K562 (cell line): ENCODE results near the gene RPS17. TPM values are rescaled to one million over a fixed set of nuclear protein-coding genes. Genes with fewer than 3 reads are reported as not detected.

Source experiments
- ATAC-seq: fragments of 200-7000 bp; cut with Tn5 transposase; 3 replicates; pipeline ENCODE4 v1.9.1; 2020; ENCODE audit warnings: moderate library complexity
- BruUV-seq: library from RNA; stranded (reverse); fragments of 400-500 nt; replicated peaks from 2 replicates; lab custom pipeline; 2021; lab: Mats Ljungman, UMichigan
- CTCF ChIA-PET: fragments of 300-600 bp; formaldehyde crosslinking; extraction: SDS; loops from one replicate; lab custom pipeline; 2021; ENCODE audit warnings: low intra/inter-chr PET ratio; lab: Yijun Ruan, JAX
- POLR2A ChIA-PET: fragments of 300-600, 350-650 bp; sonication (Branson Sonifier 250); formaldehyde crosslinking; extraction: SDS; loops from one replicate; lab custom pipeline; 2021; ENCODE audit warnings: antibody characterized with exemption, inconsistent platforms; lab: Yijun Ruan, JAX
- DNase-seq, 4 experiments: peaks; one replicate each; pipeline versions ENCODE4 v3.0.0 to v3.0.0-alpha.2; 2011 to 2018; ENCODE audit warnings: low spot score in 3 of 4, mixed read lengths in 3 of 4; ENCODE audit errors: extremely low read depth in 1 of 4
- FAIRE-seq: peaks from 2 replicates; lab custom pipeline; 2011; peaks lifted over from hg19 to GRCh38; lab: Jason Lieb, UNC
- H2AFZ ChIP-seq: 2 replicates; pipeline ENCODE4 v1.6.0; 2011; ENCODE audit warnings: low read depth, low read length, control low read depth, inconsistent platforms
- H3K27ac ChIP-seq: fragments of 200-600 bp; 3 replicates; pipeline ENCODE4 v1.8.0; 2011; ENCODE audit warnings: low read depth, mild to moderate bottlenecking, control low read depth, inconsistent platforms, low read length, moderate library complexity, mixed read lengths; ENCODE audit errors: extremely low read depth
- H3K27me3 ChIP-seq, 2 experiments: fragments of 300-600 bp in 1 of 2; 2 replicates in 1 of 2; 3 replicates in 1 of 2; pipeline versions ENCODE4 v1.6.0 to v1.8.0; 2011; ENCODE audit warnings: inconsistent platforms in 2 of 2, low read length in 2 of 2, mild to moderate bottlenecking in 1 of 2, mixed read lengths in 1 of 2, moderate library complexity in 1 of 2; ENCODE audit not compliant: control insufficient read depth in 2 of 2, insufficient read depth in 2 of 2
- H3K36me3 ChIP-seq: fragments of 300-600 bp; 3 replicates; pipeline ENCODE4 v1.8.0; 2011; ENCODE audit warnings: mild to moderate bottlenecking, low read length, inconsistent platforms; ENCODE audit not compliant: control insufficient read depth, insufficient read depth
- H3K4me1 ChIP-seq, 2 experiments: fragments of 200-600 bp in 1 of 2; replicated peaks in 1 of 2; 2 replicates in 1 of 2; 3 replicates in 1 of 2; pipeline versions ENCODE4 v1.5.1 to v1.8.0; 2011; ENCODE audit warnings: inconsistent platforms in 2 of 2, low read length in 2 of 2, mild to moderate bottlenecking in 1 of 2, mixed read lengths in 1 of 2, moderate library complexity in 1 of 2; ENCODE audit not compliant: control insufficient read depth in 2 of 2, insufficient read depth in 2 of 2
- H3K4me2 ChIP-seq: 2 replicates; pipeline ENCODE4 v1.6.1; 2011; ENCODE audit warnings: low read length, control low read depth, inconsistent platforms, mixed read lengths; ENCODE audit not compliant: insufficient read depth
- H3K4me3 ChIP-seq: fragments of 200-600 bp; sonication (generic), shearing (Covaris generic); 2 replicates; pipeline ENCODE4 v1.5.1; 2016; ENCODE audit warnings: control low read depth, inconsistent platforms
- H3K79me2 ChIP-seq: fragments of 200-600 bp; 3 replicates; pipeline ENCODE4 v1.8.0; 2011; ENCODE audit warnings: low read length, inconsistent platforms; ENCODE audit not compliant: control insufficient read depth, insufficient read depth
- H3K9ac ChIP-seq, 2 experiments: 2 replicates each; pipeline versions ENCODE4 v1.6.0 to v1.6.1; 2011; ENCODE audit warnings: low read depth in 2 of 2, low read length in 2 of 2, control low read depth in 1 of 2, inconsistent platforms in 1 of 2, mild to moderate bottlenecking in 1 of 2, mixed read lengths in 1 of 2; ENCODE audit not compliant: insufficient read depth in 1 of 2
- H3K9me1 ChIP-seq: one replicate; pipeline ENCODE4 v1.6.0; 2011; ENCODE audit warnings: inconsistent platforms, mild to moderate bottlenecking, low read length, moderate library complexity; ENCODE audit not compliant: control insufficient read depth, insufficient read depth
- H3K9me3 ChIP-seq: replicated peaks from 2 replicates; pipeline ENCODE4 v1.5.1; 2011; ENCODE audit warnings: low read depth, low read length, inconsistent platforms; ENCODE audit not compliant: control insufficient read depth, insufficient read depth
- H4K20me1 ChIP-seq: replicated peaks from 2 replicates; pipeline ENCODE4 v1.6.1; 2011; ENCODE audit warnings: low read length, inconsistent platforms, mixed read lengths; ENCODE audit not compliant: control insufficient read depth, insufficient read depth
- BCOR ChIP-seq: fragments of 450-650 bp; IDR thresholded peaks from 2 replicates; pipeline ENCODE4 v1.6.1; 2016
- BRD4 ChIP-seq: fragments of 200-600 bp; sonication (generic); IDR thresholded peaks from 2 replicates; pipeline ENCODE4 v1.6.1; 2017; ENCODE audit warnings: inconsistent platforms
- CBX5 ChIP-seq: IDR thresholded peaks from 2 replicates; pipeline ENCODE4 v1.6.1; 2014; ENCODE audit warnings: low read depth, borderline replicate concordance
- ETV6 ChIP-seq, 3 experiments: fragments of 150-350 bp in 1 of 3; sonication (generic) in 1 of 3; formaldehyde crosslinking in 1 of 3; IDR thresholded peaks; 2 replicates each; pipeline versions ENCODE4 v1.6.1 to v1.8.0; 2014 to 2022; ENCODE audit warnings: borderline replicate concordance in 2 of 3, low read depth in 2 of 3, antibody characterized with exemption in 1 of 3, low read length in 1 of 3, mild to moderate bottlenecking in 1 of 3, missing genetic modification reagents in 1 of 3
- KDM2B ChIP-seq: fragments of 250-450 bp; sonication (Bioruptor Pico); IDR thresholded peaks from 2 replicates; pipeline ENCODE4 v1.8.0; 2021; ENCODE audit warnings: mild to moderate bottlenecking, moderate library complexity
- MCM5 ChIP-seq: fragments of 450-650 bp; IDR thresholded peaks from 2 replicates; pipeline ENCODE4 v1.6.1; 2016; ENCODE audit warnings: low read depth
- NR1H2 ChIP-seq: sonication (generic); formaldehyde crosslinking; IDR thresholded peaks from 2 replicates; pipeline ENCODE4 v1.4.0; 2020; ENCODE audit warnings: mild to moderate bottlenecking, missing genetic modification reagents
- OTX1 ChIP-seq: fragments of 450-650 bp; formaldehyde crosslinking; IDR thresholded peaks from 2 replicates; pipeline ENCODE4 v1.4.0; 2022; ENCODE audit warnings: mild to moderate bottlenecking
- PHF8 ChIP-seq: fragments of 200-600 bp; sonication (generic); IDR thresholded peaks from 2 replicates; pipeline ENCODE4 v1.6.1; 2012; ENCODE audit warnings: mixed run types, mild to moderate bottlenecking, inconsistent platforms, low read length, moderate library complexity, borderline replicate concordance
- PURB ChIP-seq: sonication (generic); formaldehyde crosslinking; IDR thresholded peaks from 2 replicates; pipeline ENCODE4 v1.9.0; 2021; ENCODE audit warnings: low read depth, mild to moderate bottlenecking, missing genetic modification reagents
- RBM34 ChIP-seq: fragments of 200-400 bp; formaldehyde crosslinking; IDR thresholded peaks from 2 replicates; pipeline ENCODE4 v1.6.1; 2018; ENCODE audit warnings: low read length, borderline replicate concordance; ENCODE audit not compliant: insufficient read depth
- STAG1 ChIP-seq: sonication (generic); formaldehyde crosslinking; IDR thresholded peaks from 2 replicates; pipeline ENCODE4 v1.5.0; 2020; ENCODE audit warnings: missing genetic modification reagents, borderline replicate concordance
- ZNF175 ChIP-seq: fragments of 200-800 bp; sonication (Bioruptor generic); IDR thresholded peaks from 2 replicates; pipeline ENCODE4 v1.6.1; 2016; ENCODE audit warnings: low read depth, mild to moderate bottlenecking, missing genetic modification characterization, missing compliant biosample characterization
- ZNF217 ChIP-seq: sonication (generic); formaldehyde crosslinking; IDR thresholded peaks from 2 replicates; pipeline ENCODE4 v1.8.0; 2022; ENCODE audit warnings: mild to moderate bottlenecking, missing genetic modification reagents
- ZNF3 ChIP-seq: fragments of 250-450 bp; sonication (Bioruptor Pico); IDR thresholded peaks from 2 replicates; pipeline ENCODE4 v1.5.0; 2021; ENCODE audit warnings: mild to moderate bottlenecking, moderate library complexity
- ZNF518B ChIP-seq: fragments of 250-450 bp; sonication (Bioruptor Pico); IDR thresholded peaks from 2 replicates; pipeline ENCODE4 v1.5.0; 2021; ENCODE audit warnings: mild to moderate bottlenecking, moderate library complexity
- ZNF75A ChIP-seq: fragments of 450-650 bp; formaldehyde crosslinking; IDR thresholded peaks from 2 replicates; pipeline ENCODE4 v1.4.0; 2020; ENCODE audit warnings: mild to moderate bottlenecking
- WGBS: fragments of 100-300 bp; shearing (Covaris generic); methylation state at CpG from one replicate; pipeline ENCODE4 v1.1.6; 2016; ENCODE audit warnings: low coverage, mixed read lengths; ENCODE audit not compliant: insufficient coverage; ENCODE audit errors: missing lambda C conversion rate; 5-methylcytosine and 5-hydroxymethylcytosine counted together
- in situ Hi-C: fragments of 300-500 bp; cut with MboI; formaldehyde crosslinking; loops from 4 replicates; pipeline ENCODE4 v1.15.0; 2018; ENCODE audit warnings: inconsistent platforms, mixed read lengths
- intact Hi-C: fragments of 100-400 bp; cut with micrococcal nuclease; formaldehyde crosslinking; loops from 2 replicates; pipeline ENCODE4 v1.14.2; 2022
- polyA plus RNA-seq, 8 experiments: library from polyadenylated mRNA; depleted of rRNA in 4 of 8; stranded (reverse) in 5 of 8; unstranded in 3 of 8; fragments of >200 nt; fragmentation: Nextera tagmentation in 2 of 8; fragmentation: Illumina TruSeq in 1 of 8; extraction: Ambion mirVana in 2 of 8; extraction: Trizol in 1 of 8; gene quantifications; 2 replicates each; pipeline versions ENCODE4 v1.2.1 to v1.2.3, GENCODE V29; 2011 to 2014; ENCODE audit warnings: inconsistent platforms in 1 of 8, missing spikeins in 1 of 8
- total RNA-seq, 7 experiments: library from RNA; depleted of rRNA in 6 of 7; stranded (reverse); fragments of >200 nt in 6 of 7; fragmentation: Illumina TruSeq in 2 of 7; extraction: Trizol in 2 of 7; gene quantifications; 2 replicates each; pipeline versions ENCODE4 v1.2.1 to v1.2.3, GENCODE V29; 2011 to 2021; ENCODE audit warnings: low replicate concordance in 1 of 7
- TF ChIP-seq, protein P1 (sequence below): sonication (generic); formaldehyde crosslinking; IDR thresholded peaks from 2 replicates; pipeline ENCODE4 v1.8.0; 2022; ENCODE audit warnings: mild to moderate bottlenecking, missing genetic modification reagents
- TF ChIP-seq, protein P2 (sequence below), 2 experiments: fragments of 200-800 bp in 1 of 2; sonication (Bioruptor generic) in 1 of 2; sonication (generic) in 1 of 2; formaldehyde crosslinking in 1 of 2; IDR thresholded peaks in 1 of 2; conservative IDR thresholded peaks in 1 of 2; 2 replicates each; pipeline versions ENCODE4 v1.5.0 to v1.6.1; 2016 to 2020; ENCODE audit warnings: missing compliant biosample characterization in 1 of 2, missing genetic modification characterization in 1 of 2, missing genetic modification reagents in 1 of 2

RPS17 gene
- total and polyA plus RNA-seq, 9 of the 15 experiments (the other 6 are each of a cell fraction or from before 2014, with no cell fraction given), result 1,988 to 6,515 (median 5,229) TPM

DNA sequence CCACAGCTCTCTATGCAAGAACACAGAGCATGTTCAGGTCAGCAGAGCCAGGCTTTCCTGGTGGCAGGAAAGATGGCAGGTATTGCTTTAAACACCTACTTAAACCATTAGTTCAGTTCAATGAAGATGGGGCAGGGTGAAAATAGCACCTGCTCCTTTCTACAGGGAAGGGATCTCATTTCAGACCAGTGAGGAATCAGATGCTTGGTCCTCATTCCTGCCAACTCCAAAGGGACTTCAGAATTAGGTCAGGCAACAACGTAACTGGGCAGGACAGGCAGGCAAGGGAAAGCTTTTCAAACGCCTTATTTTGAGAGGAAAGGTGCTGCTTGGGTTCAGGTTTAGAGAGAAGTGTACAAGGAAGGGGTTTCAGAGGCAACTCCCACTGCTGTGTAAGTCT is 12.6 kb upstream of the RPS17 start:
- H3K9me3 ChIP-seq, result no peaks in the 10 kb centered on the region
- intact Hi-C loops (no loop called here), in situ Hi-C loops (no loop called here)
- ATAC-seq, result no peak
- H3K27me3 ChIP-seq, result no peaks in the 10 kb centered on the region
- H3K4me1 ChIP-seq, result peaks cover 12 to 16% of the 10 kb centered on the region in 2 experiments; a peak in 4 of 5 replicates
- H2AFZ ChIP-seq, result no peak overlapping the region
- ChIA-PET POLR2A (interaction anchor here (12.0 kb wide), 1 partner anchor 12 kb away, joined by 95 read pairs; the partner anchor contains the start of gene RPS17), CTCF (no interaction called here)
- peaks cover 87% of the 10 kb centered on the region for H3K36me3 ChIP-seq
- no peak for FAIRE-seq
- WGBS, result 30% methylated on average over 2 of the region's 2 CpGs
- H3K27ac ChIP-seq, result no peak overlapping the region
- no TSS peak for BruUV-seq
- H4K20me1 ChIP-seq, result no peaks in the 10 kb centered on the region; the same call in 1 of the 2 replicates
- no peak for DNase-seq
- no peaks in the 10 kb centered on the region for H3K79me2 ChIP-seq
- H3K9ac ChIP-seq, result no peak overlapping the region
- H3K9me1 ChIP-seq, result no peaks in the 10 kb centered on the region
- no peak overlapping the region for H3K4me2 ChIP-seq
- H3K4me3 ChIP-seq, result no peak overlapping the region
- TF ChIP-seq PHF8, result no peak
- no peak for TF ChIP-seq PURB (CRISPR knock-in tag)
- TF ChIP-seq RBM34, result no peak
- no peak for TF ChIP-seq ZNF175
- no peak for TF ChIP-seq BCOR
- TF ChIP-seq OTX1 (CRISPR knock-in tag), result no peak
- TF ChIP-seq CBX5, result no peak
- TF ChIP-seq ZNF518B (CRISPR knock-in tag), result no peak
- no peak for TF ChIP-seq KDM2B
- TF ChIP-seq ETV6 (IDR thresholded peaks at IDR 0.05; ENCODE audit: borderline replicate concordance in 1 of 2, low read depth in 2 of 2, low read length in 1 of 2), result no peak
- no peak for TF ChIP-seq ETV6 (CRISPR knock-in tag; IDR thresholded peaks at IDR 0.05; ENCODE audit: borderline replicate concordance)
- no peak for TF ChIP-seq NR1H2 (CRISPR knock-in tag)
- no peak for TF ChIP-seq ZNF3
- no peak for TF ChIP-seq STAG1 (CRISPR knock-in tag)
- TF ChIP-seq BRD4, result no peak
- no peak for TF ChIP-seq ZNF217
- TF ChIP-seq ZNF75A, result no peak
- TF ChIP-seq, protein P1, sequence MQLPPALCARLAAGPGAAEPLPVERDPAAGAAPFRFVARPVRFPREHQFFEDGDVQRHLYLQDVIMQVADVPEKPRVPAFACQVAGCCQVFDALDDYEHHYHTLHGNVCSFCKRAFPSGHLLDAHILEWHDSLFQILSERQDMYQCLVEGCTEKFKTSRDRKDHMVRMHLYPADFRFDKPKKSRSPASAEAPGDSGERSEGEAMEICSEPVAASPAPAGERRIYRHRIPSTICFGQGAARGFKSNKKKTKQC (CRISPR knock-in tag), result no peak
- TF ChIP-seq, protein P2, sequence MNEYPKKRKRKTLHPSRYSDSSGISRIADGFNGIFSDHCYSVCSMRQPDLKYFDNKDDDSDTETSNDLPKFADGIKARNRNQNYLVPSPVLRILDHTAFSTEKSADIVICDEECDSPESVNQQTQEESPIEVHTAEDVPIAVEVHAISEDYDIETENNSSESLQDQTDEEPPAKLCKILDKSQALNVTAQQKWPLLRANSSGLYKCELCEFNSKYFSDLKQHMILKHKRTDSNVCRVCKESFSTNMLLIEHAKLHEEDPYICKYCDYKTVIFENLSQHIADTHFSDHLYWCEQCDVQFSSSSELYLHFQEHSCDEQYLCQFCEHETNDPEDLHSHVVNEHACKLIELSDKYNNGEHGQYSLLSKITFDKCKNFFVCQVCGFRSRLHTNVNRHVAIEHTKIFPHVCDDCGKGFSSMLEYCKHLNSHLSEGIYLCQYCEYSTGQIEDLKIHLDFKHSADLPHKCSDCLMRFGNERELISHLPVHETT (CRISPR knock-in tag; conservative IDR thresholded peaks at IDR 0.05 in 1 of 2, IDR thresholded peaks at IDR 0.05 in 1 of 2), result no peak
- TF ChIP-seq MCM5, result no peak
